GM21381 (cell line): ENCODE results near the gene NIPAL1.
A peak's percentile ranks its signal among the peaks of the same experiment; 100 is the strongest.
"Not testable (repeated sequence)": the region's sequence is repeated elsewhere in the genome, so short reads cannot be mapped to it uniquely, and the experiment has no call there.

Experiments
- ATAC-seq: cut with Tn5 transposase; IDR thresholded peaks from one replicate; pipeline ENCODE4 v1.9.1; 2021; ENCODE audit warnings: mild to moderate bottlenecking, moderate library complexity; ENCODE audit not compliant: unreplicated experiment

Gene NIPAL1

GRCh38 chr4:48016141-48017107, at the start of gene NIPAL1, which contains the start of gene CNGA1:
Gene NIPAL1, plus strand, starts transcription at chr4:48016772. Its CDS starts 68 bp downstream, at chr4:48016840.
Gene CNGA1, minus strand, starts transcription at chr4:48016681. Its CDS starts 63,992 bp downstream, at chr4:47952689.
- ATAC-seq = peak; percentile 89

GRCh38 chr4:47968847-47969246, 47.7 kb upstream of the NIPAL1 start:
- no peak for ATAC-seq

DNA sequence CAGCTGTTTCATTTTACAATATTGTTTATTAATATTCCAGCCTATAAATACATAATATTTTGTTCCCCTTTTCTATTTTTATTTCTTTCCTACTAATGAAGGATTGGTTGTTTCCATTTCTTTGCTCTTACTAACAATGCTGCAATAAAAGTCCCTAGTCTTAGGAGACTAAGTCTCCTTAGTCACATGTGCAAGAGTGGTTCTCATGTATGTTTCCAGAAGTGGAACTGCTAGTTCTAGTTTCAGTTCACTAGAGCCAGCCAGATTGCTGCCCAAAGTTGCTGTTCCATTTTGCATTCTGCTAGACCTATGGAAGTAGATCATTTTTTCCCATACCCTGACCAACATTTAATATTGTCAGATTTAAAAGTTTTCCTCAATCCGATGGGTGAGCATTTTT, 44.4 kb upstream of the NIPAL1 start:
- ATAC-seq = peak; percentile 57

- ATAC-seq = no peak
These were observed 43.9 kb upstream of the NIPAL1 start for GRCh38 chr4:47972721-47973120.

DNA sequence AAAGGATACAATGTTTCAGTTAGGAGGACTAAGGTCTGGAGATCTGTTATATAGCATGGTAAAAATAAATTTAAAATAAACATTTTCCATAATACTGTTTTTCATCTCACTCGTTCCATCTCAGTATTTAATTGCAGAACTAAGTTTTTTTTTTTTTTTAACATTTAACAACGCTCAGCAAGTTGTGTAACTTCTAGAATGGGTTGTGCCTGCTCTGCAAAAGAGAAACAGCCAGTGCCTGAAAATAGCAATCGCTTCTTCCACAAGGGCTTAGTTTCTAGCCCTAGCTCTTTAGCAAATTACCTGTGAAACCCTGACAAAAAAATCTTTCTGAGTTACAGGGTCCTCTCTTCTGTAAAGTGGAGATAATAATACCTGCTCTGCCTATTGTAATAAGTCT, 42.0 kb upstream of the NIPAL1 start:
- ATAC-seq = no peak

DNA sequence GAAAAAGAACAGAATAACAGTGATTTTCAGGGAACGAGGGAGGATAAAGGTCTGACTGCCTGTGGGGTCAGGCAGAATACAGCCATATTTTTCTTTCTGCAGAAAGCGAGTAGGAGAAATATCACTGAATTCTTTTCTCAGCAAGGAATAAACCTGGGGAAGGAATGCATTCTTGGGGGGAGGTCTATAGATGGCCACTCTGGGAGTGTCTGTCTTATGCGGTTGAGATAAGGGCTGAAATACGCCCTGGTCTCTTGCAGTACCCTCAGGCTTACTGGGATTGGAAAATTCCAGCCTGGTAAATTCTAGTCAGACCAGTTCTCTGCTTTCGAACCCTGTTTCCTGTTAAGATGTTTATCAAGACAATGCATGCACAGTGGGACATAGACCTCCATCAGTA, 26.4 kb upstream of the NIPAL1 start:
- ATAC-seq = no peak

- ATAC-seq = not testable (repeated sequence)
These were observed 24.1 kb upstream of the NIPAL1 start for GRCh38 chr4:47992475-47992874.

- ATAC-seq = no peak
These were observed 20.6 kb upstream of the NIPAL1 start for GRCh38 chr4:47996021-47996420.

DNA sequence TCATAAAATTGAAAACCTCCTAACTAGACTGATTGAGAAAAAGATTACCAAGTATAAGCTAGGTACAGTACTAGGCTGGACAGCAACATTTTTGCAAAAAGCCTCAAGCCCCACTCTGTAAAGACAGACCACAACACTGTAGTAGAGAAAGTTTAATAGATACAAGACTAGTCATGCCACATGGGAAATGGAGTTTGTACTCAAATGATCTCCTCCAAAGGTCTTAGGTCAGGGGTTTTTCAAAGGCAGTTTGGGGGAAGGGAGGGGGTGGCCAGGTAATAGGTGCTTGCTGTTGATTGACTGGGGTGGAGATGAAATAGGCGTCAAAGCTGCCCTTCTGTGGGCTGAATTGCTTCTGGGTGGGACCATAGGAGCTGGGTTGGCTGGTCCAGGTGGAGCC, 14.3 kb upstream of the NIPAL1 start:
- ATAC-seq = no peak

DNA sequence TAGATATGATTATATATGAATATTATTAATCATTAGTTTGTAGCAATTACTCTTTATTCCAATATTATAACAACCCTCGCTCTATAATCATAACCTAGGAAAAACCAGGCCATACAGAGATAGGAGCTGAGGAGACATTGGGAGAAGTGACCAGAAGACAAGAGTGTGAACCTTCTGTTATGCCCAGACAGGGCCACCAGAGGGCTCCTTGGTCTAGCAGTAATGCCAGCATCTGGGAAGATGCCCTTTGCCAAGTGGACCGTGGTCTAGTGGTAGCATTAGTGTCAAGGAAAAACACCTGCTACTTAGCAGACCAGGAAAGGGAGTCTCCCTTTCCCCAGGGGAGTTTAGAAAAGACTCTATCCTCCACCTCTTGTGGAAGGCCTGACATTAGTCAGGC, 13.0 kb upstream of the NIPAL1 start:
- ATAC-seq = not testable (repeated sequence)

DNA sequence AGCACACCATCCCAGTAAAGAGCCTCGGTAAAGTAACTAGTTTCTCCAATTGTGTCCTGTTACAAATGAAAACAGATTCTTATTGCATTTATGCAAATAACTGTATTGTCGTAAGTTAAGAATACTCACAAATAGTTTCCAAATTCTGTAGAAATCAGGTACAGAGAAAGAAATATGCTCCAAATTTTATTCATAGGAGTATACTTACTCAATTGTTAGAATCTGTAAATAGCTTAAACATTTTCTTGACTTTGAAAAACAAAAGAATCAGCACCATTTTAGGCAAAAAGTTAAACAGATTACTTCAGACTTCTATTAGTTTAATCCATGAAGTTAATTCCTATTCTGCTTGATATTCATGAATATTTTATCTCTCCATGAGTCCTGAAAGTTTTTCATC, 10.8 kb upstream of the NIPAL1 start:
- ATAC-seq = no peak

DNA sequence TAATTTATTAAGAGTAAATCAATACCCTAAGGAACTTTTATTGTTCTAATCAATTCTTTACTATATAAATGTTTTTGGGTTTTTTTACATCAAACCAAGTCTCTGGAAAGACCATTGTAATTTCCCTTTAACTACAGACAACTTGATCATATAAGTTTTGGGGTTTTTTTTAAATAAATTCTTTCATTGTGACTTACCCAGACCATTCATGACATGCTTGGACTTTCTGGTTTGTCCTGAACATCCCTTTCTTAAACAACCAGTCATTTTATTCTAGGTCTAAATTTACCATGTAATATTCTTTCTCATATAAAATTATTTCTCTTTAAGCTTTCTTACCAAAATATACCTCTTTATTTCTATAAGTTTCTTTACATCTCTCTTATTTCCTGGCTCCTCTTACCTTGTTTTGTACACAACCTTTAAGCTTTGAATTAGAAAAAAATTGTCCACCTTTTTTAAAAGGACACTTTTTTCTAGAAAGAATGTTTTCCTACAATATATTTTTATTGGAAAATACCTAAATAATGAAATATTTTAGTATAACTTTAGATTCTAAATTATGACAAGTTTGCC, 8.5 kb upstream of the NIPAL1 start:
- no peak for ATAC-seq

DNA sequence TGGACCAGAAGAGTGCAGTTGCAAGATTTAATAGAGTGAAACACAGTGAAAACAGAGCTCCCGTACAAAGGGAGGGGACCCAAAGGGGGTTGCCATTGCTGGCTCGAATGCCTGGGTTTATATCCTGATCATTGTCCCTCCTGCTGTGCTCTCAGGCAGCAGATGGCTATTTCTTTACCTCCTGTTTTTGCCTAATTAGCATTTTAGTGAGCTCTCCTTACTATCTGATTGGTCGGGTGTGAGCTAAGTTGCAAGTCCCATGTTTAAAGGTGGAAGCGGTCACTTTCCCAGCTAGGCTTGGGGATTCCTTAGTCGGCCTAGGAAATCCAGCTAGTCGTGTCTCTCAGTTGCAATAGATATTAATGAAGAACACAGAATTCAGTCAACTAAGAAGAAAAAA, 5.7 kb upstream of the NIPAL1 start:
- not testable (repeated sequence) for ATAC-seq

- ATAC-seq = no peak
These were observed 4.8 kb upstream of the NIPAL1 start for GRCh38 chr4:48011722-48012121.

- no peak for ATAC-seq
These were observed 3.7 kb upstream of the NIPAL1 start for GRCh38 chr4:48012824-48013223.

GRCh38 chr4:48015216-48015615, 1.4 kb upstream of the NIPAL1 start:
- ATAC-seq = no peak

DNA sequence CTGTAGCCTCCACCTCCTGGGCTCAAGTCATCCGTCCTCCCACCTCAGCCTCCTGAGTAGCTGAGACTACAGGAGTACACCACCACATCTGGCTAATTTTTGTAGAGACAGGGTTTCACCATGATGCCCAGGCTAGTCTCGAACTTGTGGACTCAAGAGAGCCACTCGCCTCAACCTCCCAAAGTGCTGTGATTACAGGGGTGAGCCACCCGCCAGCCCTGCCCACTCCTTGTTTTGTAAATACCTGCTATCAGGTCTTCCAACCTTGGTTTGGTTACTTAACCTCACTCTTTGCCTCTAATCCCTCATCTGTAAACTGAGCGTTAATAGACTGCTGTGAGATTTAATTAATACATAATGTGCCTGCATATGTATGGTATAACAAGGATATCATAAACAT, 894 bp upstream of the NIPAL1 start:
- ATAC-seq = no peak

DNA sequence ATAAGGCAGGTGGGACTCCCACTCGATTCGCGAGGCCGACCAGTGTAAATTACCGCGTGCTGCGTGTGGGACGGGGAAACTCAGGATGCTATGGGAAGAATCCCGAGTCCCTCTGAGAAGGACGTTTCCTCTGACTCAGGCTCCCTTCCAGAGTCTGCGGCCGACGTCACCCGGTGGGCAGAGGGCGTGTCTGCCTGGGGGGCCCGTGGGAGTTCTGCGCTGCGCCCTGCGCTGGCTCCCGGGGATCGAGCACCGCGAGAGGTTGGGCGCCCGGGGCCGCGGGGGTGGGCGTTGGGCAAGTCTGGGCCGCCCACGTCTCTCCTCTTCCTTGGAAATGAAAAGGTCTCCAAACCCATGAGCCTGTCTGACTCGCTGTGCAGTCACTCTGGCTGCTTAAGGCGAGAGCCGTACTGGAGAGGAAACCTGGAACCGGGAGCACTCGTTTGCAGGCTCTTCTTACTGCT, 568 bp downstream of the NIPAL1 start:
- ATAC-seq = no peak

DNA sequence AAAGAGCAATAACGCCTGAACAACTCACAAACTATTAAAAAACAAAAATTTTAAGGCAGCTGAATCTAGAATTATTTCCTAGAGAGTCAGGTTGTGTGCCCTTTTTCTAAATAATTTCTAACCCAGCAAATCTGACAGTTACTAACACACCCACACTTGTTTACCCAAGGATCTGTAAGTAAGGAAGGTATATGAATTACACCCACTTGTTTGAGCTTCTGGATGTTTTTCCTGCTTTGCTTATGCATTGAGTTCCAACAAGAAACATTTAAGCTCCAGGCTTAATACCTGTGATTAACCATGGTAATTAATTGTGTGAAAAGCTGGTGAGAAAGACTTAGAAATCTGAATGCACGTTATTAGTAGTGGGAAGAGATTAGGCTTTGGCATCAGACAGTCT, 1.5 kb downstream of the NIPAL1 start:
- ATAC-seq = no peak

GRCh38 chr4:48021100-48021499, 4.5 kb downstream of the NIPAL1 start:
- ATAC-seq = no peak

GRCh38 chr4:48022192-48022799, 5.7 kb downstream of the NIPAL1 start:
- no peak for ATAC-seq

DNA sequence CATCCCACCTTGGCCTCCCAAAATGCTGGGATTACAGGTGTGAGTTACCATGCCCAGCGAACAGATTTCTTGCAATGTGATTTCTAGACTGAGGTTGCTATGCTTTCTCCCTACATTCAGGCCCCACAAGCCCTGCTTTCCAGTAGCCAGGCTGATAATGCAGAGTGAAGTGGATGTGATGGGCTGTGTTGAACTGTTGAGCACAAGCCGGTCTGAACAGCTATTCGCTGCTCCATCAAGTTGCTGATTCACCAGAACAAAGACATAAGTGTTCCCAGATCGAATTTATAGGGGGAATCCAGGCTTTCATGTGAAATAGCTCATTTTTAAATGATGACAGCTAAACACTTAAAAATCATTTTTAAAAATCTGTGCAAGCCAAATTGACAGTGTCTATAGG, 8.0 kb downstream of the NIPAL1 start:
- ATAC-seq = no peak
